ENCODE results near the gene MZT1.

DNA sequence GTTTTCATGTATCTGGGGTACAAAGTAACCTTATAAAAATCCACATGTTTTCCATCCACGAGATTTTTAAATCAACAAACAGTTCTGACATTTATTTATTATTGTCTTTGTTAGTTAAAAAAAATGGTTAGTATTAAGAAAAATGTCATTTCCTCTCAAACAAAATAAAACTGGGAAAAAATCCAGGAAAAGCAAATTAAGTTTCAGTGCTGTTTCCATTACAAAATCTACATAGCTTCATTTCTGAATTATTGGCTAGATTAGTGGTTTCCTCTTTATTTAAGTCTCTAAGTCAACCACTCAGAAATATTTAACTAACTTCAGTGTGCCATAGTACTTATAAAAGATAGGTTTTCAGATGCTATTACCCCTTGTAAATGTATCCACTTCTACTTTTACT lies 49.1 kb downstream of the MZT1 start:
- TF ChIP-seq, protein P1, sequence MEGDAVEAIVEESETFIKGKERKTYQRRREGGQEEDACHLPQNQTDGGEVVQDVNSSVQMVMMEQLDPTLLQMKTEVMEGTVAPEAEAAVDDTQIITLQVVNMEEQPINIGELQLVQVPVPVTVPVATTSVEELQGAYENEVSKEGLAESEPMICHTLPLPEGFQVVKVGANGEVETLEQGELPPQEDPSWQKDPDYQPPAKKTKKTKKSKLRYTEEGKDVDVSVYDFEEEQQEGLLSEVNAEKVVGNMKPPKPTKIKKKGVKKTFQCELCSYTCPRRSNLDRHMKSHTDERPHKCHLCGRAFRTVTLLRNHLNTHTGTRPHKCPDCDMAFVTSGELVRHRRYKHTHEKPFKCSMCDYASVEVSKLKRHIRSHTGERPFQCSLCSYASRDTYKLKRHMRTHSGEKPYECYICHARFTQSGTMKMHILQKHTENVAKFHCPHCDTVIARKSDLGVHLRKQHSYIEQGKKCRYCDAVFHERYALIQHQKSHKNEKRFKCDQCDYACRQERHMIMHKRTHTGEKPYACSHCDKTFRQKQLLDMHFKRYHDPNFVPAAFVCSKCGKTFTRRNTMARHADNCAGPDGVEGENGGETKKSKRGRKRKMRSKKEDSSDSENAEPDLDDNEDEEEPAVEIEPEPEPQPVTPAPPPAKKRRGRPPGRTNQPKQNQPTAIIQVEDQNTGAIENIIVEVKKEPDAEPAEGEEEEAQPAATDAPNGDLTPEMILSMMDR (IDR thresholded peaks at IDR 0.05): no peak
- no peak for TF ChIP-seq EP300 (IDR thresholded peaks at IDR 0.05; ENCODE audit: low read depth)

Data from transverse colon (tissue), 3 donors.